Subcutaneous adipose tissue (tissue), 4 donors: Measurements from ENCODE around the gene CRY2. TPM values are rescaled to one million over a fixed set of nuclear protein-coding genes. Genes with fewer than 3 reads are reported as not detected.

Experiments
- total RNA-seq, 4 donors: library from RNA; depleted of rRNA; stranded (reverse); fragments of >200 nt; gene quantifications; one replicate each; pipeline ENCODE4 v1.1.0, GENCODE V29; 2016
- TF ChIP-seq, protein P1 (sequence below): fragments of 450-650 bp; IDR thresholded peaks from one replicate; pipeline ENCODE4 v1.5.1; 2016; ENCODE audit warnings: low read depth, mild to moderate bottlenecking, control low read depth, antibody characterized with exemption, moderate library complexity

Gene CRY2
- total RNA-seq, 4 donors from 2014 or later = 28.0 to 84.2 (median 39.4) TPM

DNA sequence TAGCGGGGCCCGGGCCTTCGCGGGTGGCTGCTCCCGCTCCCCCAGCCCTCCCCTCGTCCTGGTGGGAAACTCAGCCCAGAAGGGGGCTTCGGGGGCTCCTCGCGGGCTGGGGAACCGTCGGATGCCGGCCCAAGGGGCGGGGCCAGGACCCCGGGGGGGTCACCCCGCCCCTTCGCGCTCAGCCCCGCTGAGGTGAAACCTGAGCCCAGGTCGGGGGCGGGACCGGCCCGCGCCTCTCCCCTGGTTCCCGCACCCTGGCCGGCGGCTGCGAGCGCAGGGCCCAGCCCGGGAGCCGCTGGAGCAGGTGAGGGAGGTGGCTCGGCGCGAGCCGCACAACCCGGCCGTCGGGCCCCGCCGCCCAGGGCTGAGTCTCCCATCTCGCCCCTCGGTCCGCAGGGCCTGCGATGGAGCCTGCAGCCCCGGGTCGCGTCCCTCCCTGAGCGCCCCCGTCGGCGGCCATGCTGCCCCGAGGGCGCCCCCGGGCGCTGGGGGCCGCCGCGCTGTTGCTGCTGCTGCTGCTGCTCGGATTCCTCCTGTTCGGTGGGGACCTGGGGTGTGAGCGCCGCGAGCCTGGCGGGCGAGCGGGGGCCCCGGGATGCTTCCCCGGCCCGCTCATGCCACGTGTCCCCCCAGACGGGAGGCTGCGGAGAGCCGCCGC, 75.3 kb downstream of the CRY2 start, which contains the start of gene LARGE2:
Gene LARGE2 (plus strand): TSS at position 232 of the 658 bp plus-strand sequence. CDS start 227 bp downstream, at position 459.
- TF ChIP-seq, protein P1, sequence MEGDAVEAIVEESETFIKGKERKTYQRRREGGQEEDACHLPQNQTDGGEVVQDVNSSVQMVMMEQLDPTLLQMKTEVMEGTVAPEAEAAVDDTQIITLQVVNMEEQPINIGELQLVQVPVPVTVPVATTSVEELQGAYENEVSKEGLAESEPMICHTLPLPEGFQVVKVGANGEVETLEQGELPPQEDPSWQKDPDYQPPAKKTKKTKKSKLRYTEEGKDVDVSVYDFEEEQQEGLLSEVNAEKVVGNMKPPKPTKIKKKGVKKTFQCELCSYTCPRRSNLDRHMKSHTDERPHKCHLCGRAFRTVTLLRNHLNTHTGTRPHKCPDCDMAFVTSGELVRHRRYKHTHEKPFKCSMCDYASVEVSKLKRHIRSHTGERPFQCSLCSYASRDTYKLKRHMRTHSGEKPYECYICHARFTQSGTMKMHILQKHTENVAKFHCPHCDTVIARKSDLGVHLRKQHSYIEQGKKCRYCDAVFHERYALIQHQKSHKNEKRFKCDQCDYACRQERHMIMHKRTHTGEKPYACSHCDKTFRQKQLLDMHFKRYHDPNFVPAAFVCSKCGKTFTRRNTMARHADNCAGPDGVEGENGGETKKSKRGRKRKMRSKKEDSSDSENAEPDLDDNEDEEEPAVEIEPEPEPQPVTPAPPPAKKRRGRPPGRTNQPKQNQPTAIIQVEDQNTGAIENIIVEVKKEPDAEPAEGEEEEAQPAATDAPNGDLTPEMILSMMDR = no peak

DNA sequence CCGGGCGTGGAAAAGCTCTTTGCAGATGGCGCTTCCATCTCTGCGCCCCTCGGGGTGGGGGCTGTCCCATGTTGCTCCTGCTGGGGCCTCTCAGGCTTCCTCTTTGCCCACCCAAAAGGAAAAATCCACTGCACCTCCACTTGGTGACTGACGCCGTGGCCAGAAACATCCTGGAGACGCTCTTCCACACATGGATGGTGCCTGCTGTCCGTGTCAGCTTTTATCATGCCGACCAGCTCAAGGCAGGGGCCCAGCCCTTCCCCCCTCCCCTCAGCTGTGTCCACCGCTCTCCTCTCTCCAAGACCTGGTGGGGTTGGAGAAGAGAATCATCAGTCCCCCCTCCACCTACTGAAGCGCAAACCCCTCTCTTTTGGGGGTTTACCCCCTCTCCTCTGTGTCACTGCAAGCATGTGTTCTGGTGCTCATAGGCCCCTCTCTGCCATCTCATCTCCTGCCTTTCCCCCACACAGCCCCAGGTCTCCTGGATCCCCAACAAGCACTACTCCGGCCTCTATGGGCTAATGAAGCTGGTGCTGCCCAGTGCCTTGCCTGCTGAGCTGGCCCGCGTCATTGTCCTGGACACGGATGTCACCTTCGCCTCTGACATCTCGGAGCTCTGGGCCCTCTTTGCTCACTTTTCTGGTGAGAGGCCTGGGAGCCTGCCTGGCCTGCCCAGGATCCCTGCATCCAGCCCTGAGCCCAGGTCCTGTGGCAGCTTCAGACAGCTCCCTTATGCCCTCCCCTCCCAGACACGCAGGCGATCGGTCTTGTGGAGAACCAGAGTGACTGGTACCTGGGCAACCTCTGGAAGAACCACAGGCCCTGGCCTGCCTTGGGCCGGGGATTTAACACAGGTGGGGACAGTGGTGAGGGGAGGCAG, 77.0 kb downstream of the CRY2 start:
- TF ChIP-seq, protein P1 = no peak

DNA sequence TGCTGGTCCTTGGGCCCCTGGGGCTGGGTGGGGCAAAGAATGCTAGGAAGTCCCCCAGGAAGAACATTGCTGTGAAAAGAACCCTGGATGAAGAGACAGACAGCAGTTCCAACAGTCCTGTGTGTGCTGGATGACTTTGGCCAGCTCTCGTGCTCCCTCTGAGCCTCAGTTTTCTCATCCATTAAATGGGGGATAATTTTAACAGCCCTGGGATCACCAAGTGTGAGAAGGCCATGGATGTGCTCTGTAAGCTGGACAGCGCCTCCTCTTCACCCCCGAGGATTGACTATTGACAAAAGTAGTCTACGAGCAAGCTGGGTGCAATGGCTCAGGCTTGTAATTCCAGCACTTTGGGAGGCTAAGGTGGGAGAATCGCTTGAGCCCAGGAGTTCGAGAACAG, 77.7 kb downstream of the CRY2 start:
- TF ChIP-seq, protein P1 = no peak

DNA sequence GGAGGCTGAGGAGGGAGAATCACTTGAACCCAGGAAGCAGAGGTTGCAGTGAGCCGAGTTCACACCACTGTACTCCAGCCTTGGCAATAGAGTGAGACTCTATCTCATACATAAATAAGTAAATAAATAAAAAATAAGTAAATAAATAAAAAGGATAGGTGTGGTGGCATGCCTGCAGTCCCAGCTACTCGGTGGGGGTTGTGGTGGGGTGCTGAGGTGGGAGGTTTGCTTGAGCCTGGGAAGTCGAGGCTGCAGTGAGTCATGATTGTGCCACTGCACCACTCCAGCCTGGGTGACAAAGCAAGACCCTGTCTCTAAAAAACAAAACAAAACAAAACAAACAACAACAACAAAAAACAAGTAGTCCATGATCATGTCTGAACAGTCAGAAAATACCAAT, 78.3 kb downstream of the CRY2 start:
- TF ChIP-seq, protein P1 = no peak

DNA sequence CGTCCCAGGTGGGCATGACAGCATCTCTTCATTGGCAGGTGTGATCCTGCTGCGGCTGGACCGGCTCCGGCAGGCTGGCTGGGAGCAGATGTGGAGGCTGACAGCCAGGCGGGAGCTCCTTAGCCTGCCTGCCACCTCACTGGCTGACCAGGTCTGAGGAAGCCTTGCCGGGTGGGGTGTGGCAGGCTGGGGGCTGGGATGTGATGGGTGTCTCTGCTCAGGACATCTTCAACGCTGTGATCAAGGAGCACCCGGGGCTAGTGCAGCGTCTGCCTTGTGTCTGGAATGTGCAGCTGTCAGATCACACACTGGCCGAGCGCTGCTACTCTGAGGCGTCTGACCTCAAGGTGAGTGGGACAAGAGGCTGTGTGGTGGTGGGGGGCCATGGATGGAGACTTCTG, 78.7 kb downstream of the CRY2 start:
- TF ChIP-seq, protein P1 = no peak

DNA sequence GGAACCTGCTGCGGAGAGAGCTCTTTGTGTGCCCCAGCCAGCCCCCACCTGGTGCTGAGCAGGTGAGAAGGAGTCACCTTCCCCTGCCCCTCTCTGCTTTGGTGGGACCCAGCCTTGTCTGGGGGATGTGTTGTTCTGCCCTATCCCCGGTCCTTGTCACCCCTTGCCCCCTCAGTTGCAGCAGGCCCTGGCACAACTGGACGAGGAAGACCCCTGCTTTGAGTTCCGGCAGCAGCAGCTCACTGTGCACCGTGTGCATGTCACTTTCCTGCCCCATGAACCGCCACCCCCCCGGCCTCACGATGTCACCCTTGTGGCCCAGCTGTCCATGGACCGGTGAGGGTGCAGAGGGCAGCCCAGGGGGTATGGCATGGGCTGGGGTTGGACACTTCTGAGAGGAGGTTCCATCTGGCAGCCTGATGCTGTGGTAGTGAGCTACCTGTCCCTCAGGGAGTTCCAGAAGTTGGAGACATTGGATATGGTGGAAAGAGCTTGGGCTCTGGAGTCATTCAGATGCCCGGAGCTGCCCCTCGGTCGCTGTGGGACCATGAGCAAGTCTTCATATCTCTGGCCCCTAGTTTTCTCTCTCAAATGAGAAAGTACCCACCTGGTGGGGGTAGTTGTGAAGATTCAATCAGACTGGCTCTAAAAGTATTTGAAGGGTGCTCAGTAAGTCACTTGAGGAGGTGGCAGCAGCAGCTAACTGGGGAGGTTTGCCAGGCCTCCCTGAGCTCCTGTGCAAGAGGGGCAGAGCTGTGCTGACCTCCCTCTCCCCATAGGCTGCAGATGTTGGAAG, 79.5 kb downstream of the CRY2 start:
- TF ChIP-seq, protein P1 = no peak
